ENCODE data around the gene SERPINI2.

Gene SERPINI2

GRCh38 chr3:167473863-167474262 is at the start of gene SERPINI2:
Gene SERPINI2 (minus strand): TSS chr3:167474042. CDS start chr3:167471834, 2,208 bp downstream.
- no peak for DNase-seq (ENCODE audit: low spot score)

DNA sequence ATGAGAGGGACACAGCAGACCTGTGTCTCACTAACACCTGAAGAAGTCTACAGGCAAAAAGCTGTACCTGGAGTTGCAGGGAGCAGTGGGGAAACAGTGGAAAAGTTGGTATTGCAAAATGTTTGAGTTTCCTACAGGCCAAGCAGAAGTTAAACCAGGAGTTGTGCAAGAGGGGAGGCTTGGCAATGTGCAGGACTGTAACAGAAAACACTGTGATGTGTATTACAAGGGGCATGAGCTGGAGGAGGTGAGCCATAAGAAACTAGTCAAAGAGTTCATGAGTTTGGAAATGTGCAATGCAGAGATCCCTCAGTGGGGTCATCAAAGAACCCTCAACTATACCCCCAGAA is 47.1 kb upstream of the SERPINI2 start:
- DNase-seq (ENCODE audit: low spot score), result no peak

DNA sequence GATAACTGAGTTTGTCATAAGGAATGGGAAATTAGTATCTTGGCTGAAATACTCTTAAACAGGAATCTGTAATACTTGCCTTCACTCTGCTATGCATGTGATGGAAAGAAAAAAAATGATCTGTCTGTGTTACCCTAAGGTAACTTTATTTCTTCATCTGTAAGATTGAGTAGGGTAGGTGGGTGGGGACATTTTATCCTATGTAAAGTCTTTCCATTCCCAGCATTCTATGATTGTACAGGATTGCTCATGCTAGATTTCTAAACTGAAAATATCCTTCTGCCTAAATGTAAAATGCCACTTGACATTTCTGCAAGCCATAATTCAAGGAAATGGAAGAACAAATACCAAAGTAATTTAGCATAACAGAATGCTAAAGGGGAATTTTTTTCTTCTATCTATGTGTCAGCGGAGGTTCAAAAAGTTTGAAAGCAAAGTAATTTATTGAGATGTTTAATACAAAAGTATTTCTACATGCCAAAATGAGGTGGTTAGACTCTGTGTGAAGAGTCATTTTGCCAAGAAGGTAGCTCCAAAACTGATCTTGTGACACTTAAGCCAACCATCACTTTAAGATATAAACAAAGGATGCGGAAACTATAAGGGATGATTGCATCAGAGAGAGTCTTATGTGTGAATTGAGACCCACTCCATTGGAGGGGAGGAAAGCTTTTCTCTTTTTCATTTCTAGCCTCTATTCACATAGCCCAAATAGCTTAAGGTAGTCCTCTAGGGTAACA is 46.6 kb upstream of the SERPINI2 start:
- DNase-seq (ENCODE audit: low spot score), result no peak

GRCh38 chr3:167507954-167508353 is 34.1 kb upstream of the SERPINI2 start:
- no peak for DNase-seq (ENCODE audit: low spot score)

GRCh38 chr3:167502401-167502800 is 28.6 kb upstream of the SERPINI2 start:
- DNase-seq (ENCODE audit: low spot score), result no peak

DNA sequence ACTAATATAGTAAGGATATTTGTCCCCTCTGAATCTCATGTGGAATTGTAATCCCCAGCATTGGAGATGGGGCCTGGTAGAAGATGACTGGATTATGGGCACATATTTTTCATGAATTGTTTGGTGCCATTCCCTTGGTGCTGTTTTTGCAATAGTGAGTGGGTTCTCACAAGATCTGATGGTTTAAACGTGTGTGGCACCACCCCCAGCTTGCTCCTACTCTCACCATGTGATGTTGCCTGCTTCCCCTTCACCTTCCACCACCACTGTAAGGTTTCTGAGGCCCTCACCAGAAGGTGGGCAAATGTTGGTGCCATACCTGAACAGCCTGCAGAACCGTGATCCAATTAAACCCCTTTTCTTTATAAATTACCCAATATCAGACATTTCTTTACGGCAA is 28.1 kb upstream of the SERPINI2 start:
- DNase-seq (ENCODE audit: low spot score), result no peak

GRCh38 chr3:167497903-167498302 is 24.1 kb upstream of the SERPINI2 start:
- no peak for DNase-seq (ENCODE audit: low spot score)

- DNase-seq (ENCODE audit: low spot score), result peak; percentile 6
Observed at GRCh38 chr3:167493244-167493643, 19.4 kb upstream of the SERPINI2 start.

GRCh38 chr3:167491621-167492020 is 17.8 kb upstream of the SERPINI2 start:
- no peak for DNase-seq (ENCODE audit: low spot score)

DNA sequence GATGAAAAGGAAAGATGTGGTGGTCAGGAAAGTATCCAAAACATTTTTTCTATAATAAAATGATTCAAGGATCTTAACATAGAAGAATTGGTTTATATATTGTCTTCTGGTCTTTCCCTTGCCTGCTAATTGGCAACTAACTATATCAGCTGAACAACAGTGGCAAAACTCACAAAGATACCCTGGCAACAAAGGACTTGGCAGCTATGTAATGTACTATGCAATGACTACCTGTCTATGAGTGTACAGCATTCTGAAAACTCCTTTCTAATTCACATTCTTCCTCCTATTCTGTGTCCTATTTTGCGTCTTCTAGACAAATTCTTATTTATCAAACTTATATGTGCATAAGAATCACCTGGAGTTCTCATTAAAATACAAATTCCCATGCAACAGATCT is 15.7 kb upstream of the SERPINI2 start:
- DNase-seq (ENCODE audit: low spot score), result no peak

DNA sequence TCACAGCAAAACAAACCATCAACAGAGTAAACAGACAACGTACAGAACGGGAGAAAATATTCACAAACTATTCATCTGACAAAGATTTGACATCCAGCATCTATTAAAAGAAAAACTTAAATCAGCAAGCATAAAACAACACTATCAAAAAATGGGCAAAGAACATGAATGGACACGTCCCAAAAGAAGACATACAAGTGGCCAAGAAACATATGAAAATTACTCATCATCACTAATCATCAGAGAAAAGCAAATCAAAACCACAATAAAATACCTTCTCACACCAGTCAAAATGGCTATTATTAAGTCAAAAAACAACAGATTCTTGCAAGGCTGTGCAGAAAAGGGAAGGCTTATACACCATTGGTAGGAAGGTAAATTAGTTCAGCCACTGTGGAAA is 13.7 kb upstream of the SERPINI2 start:
- DNase-seq (ENCODE audit: low spot score), result no peak

- no peak for DNase-seq (ENCODE audit: low spot score)
Observed at GRCh38 chr3:167484551-167484950, 10.7 kb upstream of the SERPINI2 start.

DNA sequence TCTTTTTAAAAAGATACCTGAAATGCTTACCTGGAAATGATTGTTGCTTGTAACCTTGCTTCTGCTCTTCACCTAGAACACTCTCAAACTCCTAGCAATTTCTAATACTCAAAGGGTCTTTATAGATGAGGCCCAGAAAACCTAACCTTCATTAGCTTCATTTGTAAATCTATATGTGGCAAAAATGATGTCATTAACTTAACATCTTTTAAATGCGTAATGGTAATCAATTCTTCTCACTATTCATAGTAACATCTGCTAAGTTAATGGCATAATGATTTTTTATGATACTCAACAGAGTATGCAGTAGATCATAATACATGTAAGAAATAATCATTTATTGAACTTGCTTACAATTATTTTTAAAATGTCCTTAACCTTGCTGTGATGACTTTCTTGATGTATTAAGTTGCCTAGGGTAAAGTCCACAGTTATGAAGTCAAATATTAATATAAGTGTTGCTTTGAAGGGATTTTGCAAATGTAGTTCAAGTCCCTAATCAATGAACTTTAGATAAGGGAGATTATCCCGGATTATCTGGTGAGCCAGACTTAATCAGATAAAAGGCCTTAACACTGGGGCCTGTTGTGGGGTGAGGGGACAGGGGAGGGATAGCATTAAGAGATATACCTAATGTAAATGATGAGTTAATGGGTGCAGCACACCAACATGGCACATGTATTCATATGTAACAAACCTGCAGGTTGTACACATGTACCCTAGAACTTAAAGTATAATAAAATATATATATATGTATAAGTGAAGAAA is 10.1 kb upstream of the SERPINI2 start:
- DNase-seq (ENCODE audit: low spot score), result no peak

DNA sequence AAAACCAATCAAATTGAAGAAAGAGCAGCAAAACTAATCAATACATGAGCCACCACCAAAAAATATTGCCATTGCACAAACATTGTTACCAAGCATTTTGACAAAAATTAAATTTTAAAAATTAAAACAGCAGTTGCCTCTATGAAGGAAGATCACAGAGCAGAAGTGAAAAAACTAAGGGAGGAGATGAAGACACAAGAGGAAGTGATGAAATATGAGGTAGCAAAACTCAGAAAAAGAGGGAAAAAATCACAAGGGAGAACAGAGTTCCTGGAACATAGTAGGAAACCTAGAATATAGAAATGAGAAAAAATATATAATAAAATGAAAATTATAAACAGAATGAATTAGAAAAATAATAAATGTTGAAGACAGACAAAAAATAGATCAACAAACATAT is 7.3 kb upstream of the SERPINI2 start:
- no peak for DNase-seq (ENCODE audit: low spot score)

DNA sequence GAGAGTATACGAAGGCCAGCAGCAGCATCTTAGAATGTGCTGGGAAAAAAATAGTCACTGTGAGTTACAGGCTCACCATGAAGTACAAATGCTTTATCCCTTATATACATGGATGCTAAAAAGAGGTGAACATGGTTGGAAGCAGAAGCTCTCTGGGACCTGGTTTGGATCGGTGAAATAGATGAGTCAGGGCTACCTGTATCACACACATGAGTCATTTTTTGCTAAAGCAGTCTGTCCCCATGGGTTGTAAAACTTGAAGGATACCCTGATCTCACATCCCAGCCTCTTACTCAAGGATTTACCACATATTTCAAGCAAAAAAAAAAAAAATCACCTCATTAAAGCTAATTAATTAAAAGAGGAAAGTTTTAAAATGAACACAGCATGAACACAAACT is 6.9 kb upstream of the SERPINI2 start:
- DNase-seq (ENCODE audit: low spot score), result no peak

DNA sequence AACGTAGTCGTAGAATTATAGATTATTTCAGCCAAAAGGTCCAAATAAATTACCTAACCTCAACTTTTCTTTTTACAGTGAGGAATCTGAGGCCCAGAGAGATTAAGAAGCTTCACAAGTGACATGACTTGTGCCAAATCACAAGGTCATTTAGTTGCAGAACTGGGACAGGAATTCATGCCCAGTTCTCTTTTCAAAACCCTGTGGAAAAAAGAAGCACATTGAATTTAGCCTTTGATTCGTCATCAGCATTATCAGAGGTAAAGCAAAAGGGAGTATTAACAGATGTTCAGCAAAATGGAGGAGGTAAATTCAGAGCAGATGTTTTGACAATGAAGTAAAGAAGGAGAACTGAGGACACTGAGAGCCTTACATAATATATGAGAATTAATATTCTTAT is 4.5 kb downstream of the SERPINI2 start:
- no peak for DNase-seq (ENCODE audit: low spot score)

DNA sequence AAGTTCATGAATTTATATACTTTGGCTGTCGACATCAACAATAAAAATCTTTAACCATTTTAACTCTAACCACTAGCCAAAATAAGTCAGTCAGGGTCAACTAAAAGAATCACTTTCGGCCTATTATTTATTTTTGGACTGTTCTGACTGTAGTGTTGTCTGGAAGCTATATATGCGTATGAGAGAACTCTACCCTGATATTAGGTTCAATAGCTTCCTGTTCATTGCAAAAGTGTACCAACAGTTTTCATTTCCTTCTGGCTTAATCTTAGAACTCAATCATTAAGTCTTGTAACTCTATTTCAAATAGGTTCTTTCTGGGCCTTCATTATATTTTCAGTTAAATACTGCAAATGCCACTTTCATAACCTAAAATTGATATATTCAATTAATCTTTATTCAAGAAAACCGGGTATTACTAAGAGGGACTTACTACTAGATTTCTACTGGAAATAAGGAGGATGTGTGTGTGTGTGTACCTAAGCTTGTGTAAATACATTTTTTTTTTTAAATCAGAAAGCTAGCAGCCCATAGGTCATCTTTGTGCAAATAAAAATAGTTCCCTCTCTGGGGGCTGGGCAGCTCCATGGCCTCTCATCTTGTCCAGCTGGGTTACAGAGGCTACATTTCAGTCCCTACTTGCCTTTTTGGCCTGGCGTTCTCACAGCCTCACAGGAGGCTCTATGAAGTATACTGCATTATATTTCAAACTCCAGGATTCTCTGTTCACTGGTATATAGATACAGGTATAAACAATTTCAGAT is 5.8 kb downstream of the SERPINI2 start:
- no peak for DNase-seq (ENCODE audit: low spot score)

DNA sequence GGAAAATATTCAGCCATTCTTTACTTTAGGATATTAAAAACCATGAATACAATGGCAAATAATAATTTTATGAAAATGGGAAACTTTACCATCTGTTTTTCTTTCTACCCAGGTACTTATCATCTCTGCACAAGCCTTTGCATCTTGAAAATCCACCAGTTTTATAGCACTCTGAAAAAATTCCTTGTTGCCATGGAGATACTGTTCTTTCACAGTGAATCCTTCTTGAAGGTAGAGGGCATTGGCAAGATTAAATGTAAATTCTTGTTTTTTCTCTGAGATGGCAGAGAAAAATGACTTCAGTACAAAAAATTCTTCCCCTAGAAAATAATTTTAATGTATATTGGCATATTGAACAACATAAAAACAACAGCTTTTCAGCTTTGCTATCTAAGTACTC is 6.9 kb downstream of the SERPINI2 start:
- DNase-seq (ENCODE audit: low spot score), result no peak

- no peak for DNase-seq (ENCODE audit: low spot score)
Observed at GRCh38 chr3:167456157-167456799, 17.6 kb downstream of the SERPINI2 start.

DNA sequence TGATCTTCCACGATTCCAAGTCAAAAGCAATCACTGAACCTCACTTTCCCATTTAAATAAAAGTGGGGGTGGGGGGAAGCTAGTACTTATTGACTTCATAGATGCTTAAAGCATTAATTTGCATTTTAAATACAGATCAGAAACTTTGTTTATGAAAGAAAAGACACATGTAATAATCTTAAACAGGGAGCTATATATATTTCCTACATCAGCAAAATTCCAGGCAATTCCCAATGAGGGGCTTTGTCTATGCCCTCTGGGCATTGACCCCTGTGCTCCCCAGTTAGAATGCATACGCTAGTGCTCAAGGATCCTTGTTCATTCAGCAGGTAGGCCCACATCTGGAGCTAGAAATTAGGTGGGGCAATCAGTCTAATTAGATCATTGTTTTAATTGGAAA is 20.0 kb downstream of the SERPINI2 start:
- DNase-seq (ENCODE audit: low spot score), result no peak

DNA sequence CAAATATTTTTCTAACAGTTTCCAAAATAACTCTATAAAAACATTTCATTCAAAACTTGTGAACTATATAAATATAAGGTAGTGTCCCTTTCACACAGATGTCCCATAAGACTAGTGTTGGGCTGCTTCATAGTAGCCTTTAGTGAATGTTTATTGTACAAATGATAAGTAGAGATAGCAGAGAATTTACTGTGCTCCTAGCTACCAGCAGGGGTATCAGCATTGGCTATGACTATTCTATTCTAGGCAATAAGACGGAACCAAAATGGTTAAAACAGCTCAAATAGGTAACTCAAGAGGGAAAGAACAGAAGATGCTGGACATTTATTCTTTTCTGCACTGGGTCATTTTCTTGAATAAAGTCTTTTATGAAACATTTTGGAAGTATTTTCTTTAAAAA is 22.6 kb downstream of the SERPINI2 start:
- no peak for DNase-seq (ENCODE audit: low spot score)

DNA sequence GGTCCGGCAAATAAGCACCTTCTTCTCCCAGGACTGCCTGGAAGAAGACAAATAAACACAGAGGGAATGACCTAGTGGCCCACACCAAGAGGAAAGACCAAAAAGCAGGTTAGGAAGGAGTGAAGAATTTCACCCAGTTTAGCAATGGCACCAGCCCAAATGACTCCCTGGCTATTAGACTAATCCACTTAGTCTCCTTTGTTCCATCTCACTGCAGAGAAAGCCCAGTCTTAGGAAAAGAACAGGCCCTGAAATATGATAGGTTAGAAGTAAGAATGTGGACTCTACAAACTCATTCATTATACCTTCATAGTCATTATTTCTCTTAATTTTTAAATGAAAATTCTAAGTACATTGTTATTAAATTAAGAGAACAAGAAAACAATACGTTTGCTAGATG is 23.2 kb downstream of the SERPINI2 start:
- no peak for DNase-seq (ENCODE audit: low spot score)

- DNase-seq (ENCODE audit: low spot score), result no peak
Observed at GRCh38 chr3:167450195-167450594, 23.6 kb downstream of the SERPINI2 start.

All from kidney tubule cell (primary cell).